GM12891 (cell line): ENCODE results near the gene DUSP5.

Experiments used
- DNase-seq: peaks from one replicate; pipeline ENCODE4 v3.0.0; 2011; ENCODE audit warnings: low spot score; ENCODE audit not compliant: insufficient read length
- FAIRE-seq: peaks from 2 replicates; lab custom pipeline; 2011; peaks lifted over from hg19 to GRCh38; lab: Jason Lieb, UNC
- PAX5 ChIP-seq: IDR thresholded peaks from 2 replicates; pipeline ENCODE4 v1.6.1; 2011; ENCODE audit warnings: low read length, moderate library complexity, mild to moderate bottlenecking; ENCODE audit not compliant: insufficient read depth, severe bottlenecking
- POLR2A ChIP-seq: IDR thresholded peaks from 2 replicates; pipeline ENCODE4 v1.6.1; 2011; ENCODE audit warnings: low read depth, low read length, control low read depth
- POLR2AphosphoS5 ChIP-seq: IDR thresholded peaks from 2 replicates; pipeline ENCODE4 v1.6.1; 2011; ENCODE audit warnings: low read depth, low read length, control low read depth
- POU2F2 ChIP-seq: IDR thresholded peaks from 2 replicates; pipeline ENCODE4 v1.6.1; 2011; ENCODE audit warnings: low read depth, mild to moderate bottlenecking, control low read depth, low read length, moderate library complexity
- SPI1 ChIP-seq: IDR thresholded peaks from 2 replicates; pipeline ENCODE4 v1.6.1; 2011; ENCODE audit warnings: low read depth, low read length, control low read depth
- TAF1 ChIP-seq: IDR thresholded peaks from 2 replicates; pipeline ENCODE4 v1.6.1; 2011; ENCODE audit warnings: low read depth, low read length, control low read depth

The DUSP5 gene

GRCh38 chr10:110534571-110534970 lies 36.9 kb downstream of the DUSP5 start:
- FAIRE-seq (peak; percentile 13), DNase-seq (no peak)
- TF ChIP-seq SPI1 (no peak), PAX5 (no peak), POU2F2 (no peak), POLR2AphosphoS5 (no peak), POLR2A (no peak), TAF1 (no peak)

GRCh38 chr10:110535958-110536891 lies 38.5 kb downstream of the DUSP5 start:
- TF ChIP-seq POLR2AphosphoS5 (no peak), POU2F2 (peak; percentile 70), SPI1 (peak; percentile 86), POLR2A (no peak), TAF1 (no peak), PAX5 (peak; percentile 49)
- FAIRE-seq: peak; percentile 97
- DNase-seq: no peak

- DNase-seq (no peak), FAIRE-seq (no peak)
- TF ChIP-seq TAF1 (no peak), PAX5 (no peak), POLR2A (no peak), SPI1 (no peak)
Measured at GRCh38 chr10:110539091-110539490, 41.4 kb downstream of the DUSP5 start.

GRCh38 chr10:110540031-110540430 lies 42.3 kb downstream of the DUSP5 start:
- FAIRE-seq (no peak), DNase-seq (no peak)
- no peak for TF ChIP-seq TAF1
- no peak for TF ChIP-seq POU2F2
- TF ChIP-seq SPI1: no peak
- TF ChIP-seq POLR2AphosphoS5: no peak
- no peak for TF ChIP-seq POLR2A
- no peak for TF ChIP-seq PAX5

GRCh38 chr10:110544958-110545537 lies 47.3 kb downstream of the DUSP5 start:
- FAIRE-seq (peak; percentile 55), DNase-seq (no peak)
- TF ChIP-seq POLR2A: no peak
- TF ChIP-seq POLR2AphosphoS5: no peak
- no peak for TF ChIP-seq SPI1
- no peak for TF ChIP-seq TAF1
- no peak for TF ChIP-seq POU2F2
- no peak for TF ChIP-seq PAX5

GRCh38 chr10:110546077-110546476 lies 48.4 kb downstream of the DUSP5 start:
- no peak for TF ChIP-seq PAX5
- no peak for TF ChIP-seq SPI1
- TF ChIP-seq POLR2A: no peak
- no peak for TF ChIP-seq TAF1
- no peak for TF ChIP-seq POU2F2
- no peak for TF ChIP-seq POLR2AphosphoS5
- DNase-seq (no peak), FAIRE-seq (no peak)

- no peak for DNase-seq
- FAIRE-seq: peak; percentile 66
- TF ChIP-seq PAX5 (no peak), POLR2A (no peak), SPI1 (no peak), POU2F2 (no peak), TAF1 (no peak), POLR2AphosphoS5 (no peak)
Measured at GRCh38 chr10:110546499-110547110, 48.9 kb downstream of the DUSP5 start.

- FAIRE-seq (peak; percentile 90), DNase-seq (no peak)
- TF ChIP-seq TAF1 (no peak), POLR2A (no peak), POLR2AphosphoS5 (no peak), POU2F2 (no peak), SPI1 (no peak), PAX5 (no peak)
Measured at GRCh38 chr10:110547139-110547761, 49.5 kb downstream of the DUSP5 start.

GRCh38 chr10:110548002-110548401 lies 50.3 kb downstream of the DUSP5 start:
- TF ChIP-seq PAX5 (no peak), POLR2AphosphoS5 (no peak)
- DNase-seq (no peak), FAIRE-seq (no peak)

- DNase-seq (no peak), FAIRE-seq (no peak)
- TF ChIP-seq POU2F2: no peak
- TF ChIP-seq PAX5: no peak
- TF ChIP-seq POLR2AphosphoS5: no peak
- TF ChIP-seq SPI1: no peak
- TF ChIP-seq TAF1: no peak
- TF ChIP-seq POLR2A: no peak
Measured at GRCh38 chr10:110549211-110549610, 51.5 kb downstream of the DUSP5 start.
